ENCODE data around the gene CYTH1.

Gene CYTH1

GRCh38 chr17:78781893-78782304 lies at the start of gene CYTH1:
TSS of gene CYTH1 (minus strand) at chr17:78782273. CDS start at chr17:78782223, 50 bp downstream.
- no peak for DNase-seq (ENCODE audit: low read depth)
- H3K4me3 ChIP-seq (ENCODE audit: low read length), result peak within 1 kb of the TSS; percentile 70
- TF ChIP-seq CTCF (IDR thresholded peaks at IDR 0.05; ENCODE audit: insufficient read depth, low read depth, low read length, missing control alignments), result no peak

GRCh38 chr17:78829477-78829876 lies 47.4 kb upstream of the CYTH1 start:
- no peak for TF ChIP-seq CTCF (IDR thresholded peaks at IDR 0.05; ENCODE audit: insufficient read depth, low read depth, low read length, missing control alignments)
- no peak for DNase-seq (ENCODE audit: low read depth)
- H3K4me3 ChIP-seq (ENCODE audit: low read length), result no peak overlapping the region

- peak; percentile 73 for DNase-seq (ENCODE audit: low read depth)
- peak; percentile 54 for TF ChIP-seq CTCF (IDR thresholded peaks at IDR 0.05; ENCODE audit: insufficient read depth, low read depth, low read length, missing control alignments)
- no peak overlapping the region for H3K4me3 ChIP-seq (ENCODE audit: low read length)
Observed at GRCh38 chr17:78828470-78829185, 46.6 kb upstream of the CYTH1 start.

GRCh38 chr17:78826836-78827509 lies 44.9 kb upstream of the CYTH1 start:
- no peak overlapping the region for H3K4me3 ChIP-seq (ENCODE audit: low read length)
- TF ChIP-seq CTCF (IDR thresholded peaks at IDR 0.05; ENCODE audit: insufficient read depth, low read depth, low read length, missing control alignments), result no peak
- DNase-seq (ENCODE audit: low read depth), result no peak

GRCh38 chr17:78826421-78826820 lies 44.3 kb upstream of the CYTH1 start:
- no peak overlapping the region for H3K4me3 ChIP-seq (ENCODE audit: low read length)
- no peak for DNase-seq (ENCODE audit: low read depth)
- TF ChIP-seq CTCF (IDR thresholded peaks at IDR 0.05; ENCODE audit: insufficient read depth, low read depth, low read length, missing control alignments), result no peak

- no peak overlapping the region for H3K4me3 ChIP-seq (ENCODE audit: low read length)
- TF ChIP-seq CTCF (IDR thresholded peaks at IDR 0.05; ENCODE audit: insufficient read depth, low read depth, low read length, missing control alignments), result no peak
- no peak for DNase-seq (ENCODE audit: low read depth)
Observed at GRCh38 chr17:78825696-78826095, 43.6 kb upstream of the CYTH1 start.

All from epithelial cell of esophagus (primary cell).